GM12872 (cell line): Measurements from ENCODE around the gene PDCD5.

Experiments
- CTCF ChIP-seq: IDR thresholded peaks from 3 replicates; pipeline ENCODE4 v1.5.1; 2011; ENCODE audit warnings: low read depth, mild to moderate bottlenecking, low read length, moderate library complexity; ENCODE audit not compliant: insufficient read depth

The PDCD5 gene

GRCh38 chr19:32626969-32627368, 46.0 kb downstream of the PDCD5 start:
- TF ChIP-seq CTCF = no peak

- TF ChIP-seq CTCF = no peak
Measured at GRCh38 chr19:32627714-32628270, 46.8 kb downstream of the PDCD5 start.

GRCh38 chr19:32630338-32630737, 49.3 kb downstream of the PDCD5 start:
- no peak for TF ChIP-seq CTCF

- no peak for TF ChIP-seq CTCF
Measured at GRCh38 chr19:32631381-32631780, 50.4 kb downstream of the PDCD5 start.
